ENCODE data around the gene MACROD2. TPM values are rescaled to one million over a fixed set of nuclear protein-coding genes. Genes with fewer than 3 reads are reported as not detected.
A peak's percentile ranks its signal among the peaks of the same experiment; 100 is the strongest.

Gene MACROD2
- total RNA-seq, 2 donors from 2014 or later, result 8.3 to 21.8 TPM

DNA sequence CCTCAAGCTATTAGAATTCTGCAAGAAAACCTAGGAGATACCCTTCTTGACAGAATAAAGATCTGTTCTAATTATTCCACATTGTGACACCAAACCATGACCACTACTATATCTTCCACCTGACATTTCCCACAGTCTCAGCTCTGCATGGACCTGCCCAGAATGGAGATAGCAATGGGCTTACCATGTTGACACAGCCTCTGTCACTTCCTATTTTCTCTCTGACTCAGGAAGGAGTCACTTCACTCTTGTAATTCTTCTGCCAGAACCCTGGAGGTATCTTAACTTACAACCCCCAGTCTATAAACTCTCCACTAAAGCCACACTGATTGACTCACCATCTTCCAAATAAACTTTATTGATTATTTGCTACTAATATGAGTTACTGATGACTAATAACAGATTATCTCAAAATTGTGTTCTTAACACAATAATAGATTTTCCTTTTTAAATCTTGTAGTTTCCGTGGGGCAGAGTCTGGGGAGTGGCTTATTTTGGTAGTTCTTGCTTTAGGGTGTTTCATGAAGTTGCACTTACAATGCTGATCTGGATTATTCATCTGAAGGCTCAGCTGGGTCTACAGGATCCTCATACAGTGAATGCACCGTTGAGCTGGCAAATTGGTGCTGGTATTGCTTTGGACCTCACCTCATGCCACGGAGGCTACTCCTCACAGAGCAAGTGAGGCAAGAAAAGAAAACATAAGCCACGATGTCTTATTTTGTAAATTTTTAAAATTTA, 1708.0 kb downstream of the MACROD2 start:
- ATAC-seq, result no peak
- no peak for DNase-seq
- Histone ChIP-seq H3K9me3 (no peaks in the 10 kb centered on the region), H3K4me3 (no peak overlapping the region), H3K36me3 (replicated peaks in 1 of 2; ENCODE audit: insufficient read depth in 1 of 2, low read depth in 2 of 2) (no peaks in the 10 kb centered on the region), H3K4me1 (no peaks in the 10 kb centered on the region), H3K27me3 (no peaks in the 10 kb centered on the region), H3K27ac (no peak overlapping the region)
- WGBS, 2 donors, result 64 to 81% methylated on average over 4 of the region's 4 CpGs
- intact Hi-C loops (cut with DNase I), result no loop called here
- TF ChIP-seq POLR2A (IDR thresholded peaks at IDR 0.05), result no peak

DNA sequence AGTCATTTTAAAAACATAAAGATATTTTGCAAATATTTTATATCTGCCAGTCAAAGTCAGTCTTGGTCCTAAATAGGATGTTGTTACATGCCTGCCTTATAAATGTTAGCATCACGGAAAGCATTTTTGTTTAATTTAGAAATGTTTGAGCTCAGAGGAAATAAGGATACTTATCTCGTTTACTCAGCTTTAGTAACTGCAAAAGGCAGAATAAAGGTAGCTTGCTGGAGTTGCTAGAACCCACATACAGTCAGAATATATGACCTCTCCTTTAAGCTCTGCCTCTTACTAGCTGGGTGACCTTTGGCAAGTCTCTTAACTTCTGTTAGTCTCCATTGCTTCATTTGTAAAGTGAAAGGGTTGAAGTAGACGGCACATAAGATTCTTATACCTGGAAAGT, 1710.7 kb downstream of the MACROD2 start:
- H3K36me3 ChIP-seq (replicated peaks in 1 of 2; ENCODE audit: insufficient read depth in 1 of 2, low read depth in 2 of 2), result no peaks in the 10 kb centered on the region
- no peak overlapping the region for H3K4me3 ChIP-seq
- TF ChIP-seq, protein P1, sequence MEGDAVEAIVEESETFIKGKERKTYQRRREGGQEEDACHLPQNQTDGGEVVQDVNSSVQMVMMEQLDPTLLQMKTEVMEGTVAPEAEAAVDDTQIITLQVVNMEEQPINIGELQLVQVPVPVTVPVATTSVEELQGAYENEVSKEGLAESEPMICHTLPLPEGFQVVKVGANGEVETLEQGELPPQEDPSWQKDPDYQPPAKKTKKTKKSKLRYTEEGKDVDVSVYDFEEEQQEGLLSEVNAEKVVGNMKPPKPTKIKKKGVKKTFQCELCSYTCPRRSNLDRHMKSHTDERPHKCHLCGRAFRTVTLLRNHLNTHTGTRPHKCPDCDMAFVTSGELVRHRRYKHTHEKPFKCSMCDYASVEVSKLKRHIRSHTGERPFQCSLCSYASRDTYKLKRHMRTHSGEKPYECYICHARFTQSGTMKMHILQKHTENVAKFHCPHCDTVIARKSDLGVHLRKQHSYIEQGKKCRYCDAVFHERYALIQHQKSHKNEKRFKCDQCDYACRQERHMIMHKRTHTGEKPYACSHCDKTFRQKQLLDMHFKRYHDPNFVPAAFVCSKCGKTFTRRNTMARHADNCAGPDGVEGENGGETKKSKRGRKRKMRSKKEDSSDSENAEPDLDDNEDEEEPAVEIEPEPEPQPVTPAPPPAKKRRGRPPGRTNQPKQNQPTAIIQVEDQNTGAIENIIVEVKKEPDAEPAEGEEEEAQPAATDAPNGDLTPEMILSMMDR (IDR thresholded peaks at IDR 0.05), result no peak
- no peak for TF ChIP-seq POLR2A (IDR thresholded peaks at IDR 0.05)
- no peaks in the 10 kb centered on the region for H3K27me3 ChIP-seq
- H3K27ac ChIP-seq, result no peak overlapping the region
- intact Hi-C loops (cut with DNase I), result no loop called here
- no peak for DNase-seq
- H3K4me1 ChIP-seq, result no peaks in the 10 kb centered on the region
- no peak for ATAC-seq
- 46 to 59% methylated on average over 3 of the region's 3 CpGs for WGBS, 2 donors
- no peaks in the 10 kb centered on the region for H3K9me3 ChIP-seq

DNA sequence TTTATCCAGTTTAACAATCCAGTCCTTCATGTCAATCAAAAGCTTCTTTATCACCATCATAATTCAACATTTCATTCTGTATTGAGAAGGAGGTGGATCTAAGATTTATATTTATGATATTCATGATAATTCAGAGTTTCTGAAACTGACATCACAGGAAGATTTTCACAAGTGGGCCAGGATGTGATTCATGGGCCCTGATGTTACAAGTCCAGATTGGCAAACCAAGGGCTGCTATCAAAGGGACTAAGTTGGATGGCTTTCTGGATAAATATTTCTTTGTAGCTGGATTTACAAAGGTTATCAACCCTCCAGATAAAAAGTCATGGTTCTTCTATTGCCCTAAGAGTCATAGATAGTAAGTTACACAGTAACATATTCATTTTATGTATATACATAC, 1711.4 kb downstream of the MACROD2 start:
- intact Hi-C loops (cut with DNase I), result no loop called here
- ATAC-seq (no peak), DNase-seq (no peak)
- TF ChIP-seq, protein P1 (IDR thresholded peaks at IDR 0.05), result no peak
- no peak for TF ChIP-seq POLR2A (IDR thresholded peaks at IDR 0.05)
- no peaks in the 10 kb centered on the region for H3K4me1 ChIP-seq
- no peaks in the 10 kb centered on the region for H3K27me3 ChIP-seq
- no peaks in the 10 kb centered on the region for H3K36me3 ChIP-seq (replicated peaks in 1 of 2; ENCODE audit: insufficient read depth in 1 of 2, low read depth in 2 of 2)
- H3K4me3 ChIP-seq, result no peak overlapping the region
- H3K27ac ChIP-seq, result no peak overlapping the region
- no peaks in the 10 kb centered on the region for H3K9me3 ChIP-seq

DNA sequence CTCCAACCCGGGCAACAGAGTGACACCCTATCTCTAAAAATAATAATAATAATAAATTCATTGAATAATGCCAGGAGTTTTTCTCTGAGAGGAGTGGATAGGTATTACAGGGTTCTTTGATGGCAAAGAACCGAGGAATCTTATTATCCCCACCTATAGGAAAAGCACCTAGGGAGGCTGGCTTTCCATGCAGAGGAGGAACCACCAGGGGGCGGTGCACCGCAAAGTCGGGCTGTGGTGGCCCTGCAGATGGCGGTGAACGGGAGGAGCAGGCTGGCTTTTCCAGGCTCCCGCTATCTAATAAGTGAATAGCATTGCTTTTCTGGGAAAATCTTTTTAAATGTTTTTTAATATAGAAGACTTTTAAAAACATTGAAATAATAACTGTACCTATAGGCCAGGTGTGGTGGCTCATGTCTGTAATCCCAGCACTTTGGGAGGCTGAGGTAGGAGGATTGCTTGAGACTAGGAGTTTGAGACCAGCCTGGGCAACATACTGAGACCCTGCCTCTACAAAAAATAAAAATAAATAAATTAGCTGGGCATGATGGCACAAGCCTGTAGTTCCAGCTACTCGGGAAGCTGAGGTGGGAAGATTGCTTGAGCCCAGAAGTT, 1713.8 kb downstream of the MACROD2 start:
- TF ChIP-seq POLR2A (IDR thresholded peaks at IDR 0.05), result no peak
- TF ChIP-seq, protein P1 (IDR thresholded peaks at IDR 0.05), result peak; percentile 19 to 58 (median 50)
- DNase-seq (peak; percentile 40 to 71 (median 58)), ATAC-seq (peak; percentile 63)
- no peak overlapping the region for H3K27ac ChIP-seq
- H3K9me3 ChIP-seq, result no peaks in the 10 kb centered on the region
- intact Hi-C loops (cut with DNase I), result no loop called here
- H3K4me1 ChIP-seq, result no peaks in the 10 kb centered on the region
- no peak overlapping the region for H3K4me3 ChIP-seq
- no peaks in the 10 kb centered on the region for H3K27me3 ChIP-seq
- H3K36me3 ChIP-seq (replicated peaks in 1 of 2; ENCODE audit: insufficient read depth in 1 of 2, low read depth in 2 of 2), result no peaks in the 10 kb centered on the region
- 54 to 58% methylated on average over 9 of the region's 9 CpGs for WGBS, 2 donors

DNA sequence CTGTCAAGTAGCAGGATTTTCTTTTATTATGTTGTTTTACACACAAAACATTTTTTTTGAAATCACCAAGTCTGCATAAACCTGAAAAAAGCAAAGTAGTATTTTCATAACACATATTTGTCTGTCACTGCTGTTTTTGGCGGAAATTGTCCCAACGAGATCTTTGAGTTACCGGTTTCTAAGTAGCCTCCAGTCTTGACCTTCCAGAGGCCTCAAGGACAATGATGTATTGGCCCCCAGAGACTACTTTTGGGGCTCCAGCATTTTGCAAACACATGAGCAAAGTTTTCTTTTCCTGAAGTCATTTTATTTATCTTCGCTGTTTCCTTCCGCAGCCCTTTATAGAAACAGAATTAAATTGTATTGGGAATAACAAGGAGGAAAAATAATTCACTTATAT, 1715.3 kb downstream of the MACROD2 start:
- DNase-seq (no peak), ATAC-seq (no peak)
- no peak overlapping the region for H3K27ac ChIP-seq
- TF ChIP-seq POLR2A (IDR thresholded peaks at IDR 0.05), result no peak
- TF ChIP-seq, protein P1 (IDR thresholded peaks at IDR 0.05), result no peak
- H3K4me1 ChIP-seq, result no peaks in the 10 kb centered on the region
- intact Hi-C loops (cut with DNase I), result no loop called here
- no peaks in the 10 kb centered on the region for H3K9me3 ChIP-seq
- 69 to 81% methylated on average over 5 of the region's 5 CpGs for WGBS, 2 donors
- no peaks in the 10 kb centered on the region for H3K27me3 ChIP-seq
- no peak overlapping the region for H3K4me3 ChIP-seq
- no peaks in the 10 kb centered on the region for H3K36me3 ChIP-seq (replicated peaks in 1 of 2; ENCODE audit: insufficient read depth in 1 of 2, low read depth in 2 of 2)

Data from body of pancreas (tissue), 4 donors.